B cell (primary cell): Measurements from ENCODE around the gene WNT1.

Source experiments
- CTCF ChIP-seq: fragments of 200-600 bp; IDR thresholded peaks from one replicate; pipeline ENCODE4 v1.8.0; 2022; ENCODE audit warnings: antibody characterized with exemption, mild to moderate bottlenecking
- EZH2 ChIP-seq: IDR thresholded peaks from 2 replicates; pipeline ENCODE4 v1.6.1; 2012; ENCODE audit warnings: borderline replicate concordance, low read depth, mild to moderate bottlenecking, moderate library complexity, low read length; ENCODE audit not compliant: insufficient read depth, poor library complexity, severe bottlenecking

- TF ChIP-seq CTCF (no peak), EZH2 (no peak)
Observed at GRCh38 chr12:48958049-48958388, 20.1 kb upstream of the WNT1 start.
